ENCODE results near the gene PAQR4. TPM values are rescaled to one million over a fixed set of nuclear protein-coding genes. Genes with fewer than 3 reads are reported as not detected.
A peak's percentile ranks its signal among the peaks of the same experiment; 100 is the strongest.

Gene PAQR4
- total RNA-seq, 4 donors from 2014 or later: 4.7 to 19.2 (median 14.1) TPM

GRCh38 chr16:2966043-2966807 lies 2.9 kb upstream of the PAQR4 start:
- H3K27ac ChIP-seq: no peak overlapping the region
- no peak for DNase-seq (ENCODE audit: low spot score in 2 of 2)
- H3K9me3 ChIP-seq: no peaks in the 10 kb centered on the region
- H3K4me3 ChIP-seq: peak overlapping the region; percentile 36
- peaks cover 68% of the 10 kb centered on the region for H3K27me3 ChIP-seq
- TF ChIP-seq CTCF (IDR thresholded peaks at IDR 0.05) (no peak), EP300 (IDR thresholded peaks at IDR 0.05) (no peak), POLR2AphosphoS5 (IDR thresholded peaks at IDR 0.05) (no peak), POLR2A (IDR thresholded peaks at IDR 0.05) (no peak)
- no peaks in the 10 kb centered on the region for H3K36me3 ChIP-seq
- 66% methylated on average over 39 of the region's 39 CpGs for WGBS
- peaks cover 90% of the 10 kb centered on the region for H3K4me1 ChIP-seq

GRCh38 chr16:2966808-2967191 lies 2.3 kb upstream of the PAQR4 start:
- Histone ChIP-seq H3K27ac (no peak overlapping the region), H3K36me3 (no peaks in the 10 kb centered on the region), H3K27me3 (peaks cover 62% of the 10 kb centered on the region), H3K9me3 (no peaks in the 10 kb centered on the region), H3K4me1 (peaks cover 86% of the 10 kb centered on the region), H3K4me3 (peak overlapping the region; percentile 36)
- DNase-seq (ENCODE audit: low spot score in 2 of 2): no peak
- TF ChIP-seq POLR2AphosphoS5 (IDR thresholded peaks at IDR 0.05) (no peak), CTCF (IDR thresholded peaks at IDR 0.05) (peak in 1 of 2 donors; percentile 11)
- WGBS: 9% methylated on average over 9 of the region's 46 CpGs

GRCh38 chr16:2967211-2967631 lies 1.9 kb upstream of the PAQR4 start:
- H3K9me3 ChIP-seq: no peaks in the 10 kb centered on the region
- no peak overlapping the region for H3K27ac ChIP-seq
- no CpG with 5 or more reads among the region's 51 CpGs for WGBS
- H3K27me3 ChIP-seq: peaks cover 58% of the 10 kb centered on the region
- TF ChIP-seq POLR2AphosphoS5 (IDR thresholded peaks at IDR 0.05) (no peak), POLR2A (IDR thresholded peaks at IDR 0.05) (no peak), CTCF (IDR thresholded peaks at IDR 0.05) (no peak), EP300 (IDR thresholded peaks at IDR 0.05) (no peak)
- no peaks in the 10 kb centered on the region for H3K36me3 ChIP-seq
- no peak for DNase-seq (ENCODE audit: low spot score in 2 of 2)
- H3K4me3 ChIP-seq: peak overlapping the region; percentile 36
- peaks cover 82% of the 10 kb centered on the region for H3K4me1 ChIP-seq

- peaks cover 53% of the 10 kb centered on the region for H3K27me3 ChIP-seq
- 53% methylated on average over 6 of the region's 33 CpGs for WGBS
- peak overlapping the region; percentile 87 for H3K4me3 ChIP-seq
- H3K9me3 ChIP-seq: no peaks in the 10 kb centered on the region
- TF ChIP-seq POLR2A (IDR thresholded peaks at IDR 0.05) (no peak), CTCF (IDR thresholded peaks at IDR 0.05) (no peak), EP300 (IDR thresholded peaks at IDR 0.05) (no peak), POLR2AphosphoS5 (IDR thresholded peaks at IDR 0.05) (no peak)
- H3K36me3 ChIP-seq: no peaks in the 10 kb centered on the region
- no peak overlapping the region for H3K27ac ChIP-seq
- H3K4me1 ChIP-seq: peaks cover 78% of the 10 kb centered on the region
- DNase-seq (ENCODE audit: low spot score in 2 of 2): no peak
These were observed 1.4 kb upstream of the PAQR4 start for GRCh38 chr16:2967721-2968161.

GRCh38 chr16:2968368-2968737 lies 795 bp upstream of the PAQR4 start:
- DNase-seq (ENCODE audit: low spot score in 2 of 2): no peak
- H3K9me3 ChIP-seq: no peaks in the 10 kb centered on the region
- H3K36me3 ChIP-seq: no peaks in the 10 kb centered on the region
- H3K4me3 ChIP-seq: peak overlapping the region; percentile 87
- peaks cover 71% of the 10 kb centered on the region for H3K4me1 ChIP-seq
- 14% methylated on average over 14 of the region's 18 CpGs for WGBS
- peak overlapping the region; percentile 16 for H3K27ac ChIP-seq
- TF ChIP-seq CTCF (IDR thresholded peaks at IDR 0.05) (no peak), POLR2A (IDR thresholded peaks at IDR 0.05) (no peak), POLR2AphosphoS5 (IDR thresholded peaks at IDR 0.05) (no peak), EP300 (IDR thresholded peaks at IDR 0.05) (no peak)
- H3K27me3 ChIP-seq: peaks cover 47% of the 10 kb centered on the region
